ENCODE data around the gene RPGRIP1. TPM values are rescaled to one million over a fixed set of nuclear protein-coding genes. Genes with fewer than 3 reads are reported as not detected.

The RPGRIP1 gene
- polyA plus RNA-seq (2012; ENCODE audit: low read depth, missing spikeins): 0.13 TPM

GRCh38 chr14:21279783-21280182 is at the start of gene RPGRIP1:
Gene RPGRIP1 (plus strand): TSS chr14:21280083. CDS start chr14:21287977, 7,894 bp downstream.
- DNase-seq (ENCODE audit: insufficient read length, low spot score) (no peak), FAIRE-seq (no peak)
- TF ChIP-seq SPI1 (IDR thresholded peaks at IDR 0.05; ENCODE audit: low read depth, low read length): no peak
- TF ChIP-seq PAX5 (IDR thresholded peaks at IDR 0.05; ENCODE audit: insufficient read depth, low read length, severe bottlenecking): no peak
- no peak for TF ChIP-seq POLR2AphosphoS5 (IDR thresholded peaks at IDR 0.05; ENCODE audit: low read depth, low read length)

- FAIRE-seq: peak; percentile 62
- DNase-seq (ENCODE audit: insufficient read length, low spot score): no peak
- TF ChIP-seq SPI1 (IDR thresholded peaks at IDR 0.05; ENCODE audit: low read depth, low read length) (no peak), POLR2AphosphoS5 (IDR thresholded peaks at IDR 0.05; ENCODE audit: low read depth, low read length) (no peak), TAF1 (IDR thresholded peaks at IDR 0.05; ENCODE audit: low read depth, low read length) (no peak), PAX5 (IDR thresholded peaks at IDR 0.05; ENCODE audit: insufficient read depth, low read length, severe bottlenecking) (no peak), POU2F2 (IDR thresholded peaks at IDR 0.05; ENCODE audit: low read depth, low read length) (no peak), POLR2A (IDR thresholded peaks at IDR 0.05; ENCODE audit: low read depth, low read length) (no peak)
Observed at GRCh38 chr14:21231020-21231652, 48.7 kb upstream of the RPGRIP1 start.

DNA sequence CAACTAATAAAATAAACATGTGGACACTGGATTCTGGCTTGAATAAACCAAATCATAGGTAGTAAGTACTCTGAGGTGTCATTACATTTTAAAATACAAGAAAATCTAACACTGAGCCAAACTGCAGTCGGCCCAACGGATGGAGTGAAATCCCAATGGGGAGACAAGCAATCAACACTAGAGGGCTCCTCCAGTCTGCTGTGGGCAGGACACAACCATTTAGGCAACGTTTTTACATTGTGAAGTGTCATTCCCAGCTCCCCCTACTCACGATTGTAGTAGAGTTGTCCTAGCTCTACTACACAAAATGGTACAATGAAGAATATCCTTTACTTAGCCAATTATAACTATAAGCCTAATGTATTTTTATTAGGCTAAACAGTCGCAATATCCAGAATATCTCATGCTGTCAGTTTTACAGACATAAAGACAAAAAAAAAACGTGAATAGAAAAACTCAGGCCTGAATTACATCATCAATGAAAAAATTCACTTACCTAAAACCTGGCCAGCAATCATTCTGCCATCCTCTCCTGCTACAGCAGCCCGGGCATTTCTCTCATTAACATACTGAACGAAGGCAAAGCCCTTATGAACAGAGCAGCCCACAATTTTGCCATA is 46.3 kb upstream of the RPGRIP1 start:
- no peak for DNase-seq (ENCODE audit: insufficient read length, low spot score)
- no peak for FAIRE-seq

GRCh38 chr14:21234112-21234511 is 45.8 kb upstream of the RPGRIP1 start:
- no peak for DNase-seq (ENCODE audit: insufficient read length, low spot score)
- no peak for FAIRE-seq
- TF ChIP-seq POLR2AphosphoS5 (IDR thresholded peaks at IDR 0.05; ENCODE audit: low read depth, low read length): no peak
- TF ChIP-seq POLR2A (IDR thresholded peaks at IDR 0.05; ENCODE audit: low read depth, low read length): no peak
- no peak for TF ChIP-seq TAF1 (IDR thresholded peaks at IDR 0.05; ENCODE audit: low read depth, low read length)
- no peak for TF ChIP-seq POU2F2 (IDR thresholded peaks at IDR 0.05; ENCODE audit: low read depth, low read length)
- TF ChIP-seq SPI1 (IDR thresholded peaks at IDR 0.05; ENCODE audit: low read depth, low read length): no peak
- no peak for TF ChIP-seq PAX5 (IDR thresholded peaks at IDR 0.05; ENCODE audit: insufficient read depth, low read length, severe bottlenecking)

More for the DNA sequence above, 46.3 kb upstream of the RPGRIP1 start:
- TF ChIP-seq TAF1 (IDR thresholded peaks at IDR 0.05; ENCODE audit: low read depth, low read length): no peak
- TF ChIP-seq POLR2A (IDR thresholded peaks at IDR 0.05; ENCODE audit: low read depth, low read length): no peak
- TF ChIP-seq POLR2AphosphoS5 (IDR thresholded peaks at IDR 0.05; ENCODE audit: low read depth, low read length): no peak

- no peak for TF ChIP-seq SPI1 (IDR thresholded peaks at IDR 0.05; ENCODE audit: low read depth, low read length)
- TF ChIP-seq POLR2AphosphoS5 (IDR thresholded peaks at IDR 0.05; ENCODE audit: low read depth, low read length): peak; percentile 40; the same call in 1 of the 2 replicates
- no peak for DNase-seq (ENCODE audit: insufficient read length, low spot score)
- peak; percentile 9 for FAIRE-seq
Observed at GRCh38 chr14:21236948-21237797, 42.7 kb upstream of the RPGRIP1 start.

GRCh38 chr14:21238823-21239518 is 40.9 kb upstream of the RPGRIP1 start:
- DNase-seq (ENCODE audit: insufficient read length, low spot score) (no peak), FAIRE-seq (no peak)
- TF ChIP-seq PAX5 (IDR thresholded peaks at IDR 0.05; ENCODE audit: insufficient read depth, low read length, severe bottlenecking) (no peak), TAF1 (IDR thresholded peaks at IDR 0.05; ENCODE audit: low read depth, low read length) (no peak), POLR2A (IDR thresholded peaks at IDR 0.05; ENCODE audit: low read depth, low read length) (no peak), POU2F2 (IDR thresholded peaks at IDR 0.05; ENCODE audit: low read depth, low read length) (no peak), SPI1 (IDR thresholded peaks at IDR 0.05; ENCODE audit: low read depth, low read length) (no peak), POLR2AphosphoS5 (IDR thresholded peaks at IDR 0.05; ENCODE audit: low read depth, low read length) (no peak; the same call in 1 of the 2 replicates)

- FAIRE-seq: no peak
- no peak for DNase-seq (ENCODE audit: insufficient read length, low spot score)
- no peak for TF ChIP-seq POLR2AphosphoS5 (IDR thresholded peaks at IDR 0.05; ENCODE audit: low read depth, low read length)
- no peak for TF ChIP-seq PAX5 (IDR thresholded peaks at IDR 0.05; ENCODE audit: insufficient read depth, low read length, severe bottlenecking)
- no peak for TF ChIP-seq POLR2A (IDR thresholded peaks at IDR 0.05; ENCODE audit: low read depth, low read length)
- TF ChIP-seq TAF1 (IDR thresholded peaks at IDR 0.05; ENCODE audit: low read depth, low read length): no peak
- no peak for TF ChIP-seq SPI1 (IDR thresholded peaks at IDR 0.05; ENCODE audit: low read depth, low read length)
Observed at GRCh38 chr14:21240417-21240816, 39.5 kb upstream of the RPGRIP1 start.

GRCh38 chr14:21241218-21241819 is 38.6 kb upstream of the RPGRIP1 start:
- FAIRE-seq: no peak
- DNase-seq (ENCODE audit: insufficient read length, low spot score): no peak
- TF ChIP-seq SPI1 (IDR thresholded peaks at IDR 0.05; ENCODE audit: low read depth, low read length) (no peak), POU2F2 (IDR thresholded peaks at IDR 0.05; ENCODE audit: low read depth, low read length) (no peak), PAX5 (IDR thresholded peaks at IDR 0.05; ENCODE audit: insufficient read depth, low read length, severe bottlenecking) (no peak), POLR2A (IDR thresholded peaks at IDR 0.05; ENCODE audit: low read depth, low read length) (no peak), POLR2AphosphoS5 (IDR thresholded peaks at IDR 0.05; ENCODE audit: low read depth, low read length) (no peak), TAF1 (IDR thresholded peaks at IDR 0.05; ENCODE audit: low read depth, low read length) (no peak)

GRCh38 chr14:21244544-21244943 is 35.3 kb upstream of the RPGRIP1 start:
- DNase-seq (ENCODE audit: insufficient read length, low spot score): no peak
- peak; percentile 23 for FAIRE-seq
- TF ChIP-seq TAF1 (IDR thresholded peaks at IDR 0.05; ENCODE audit: low read depth, low read length): no peak
- TF ChIP-seq POU2F2 (IDR thresholded peaks at IDR 0.05; ENCODE audit: low read depth, low read length): no peak
- peak; percentile 75 for TF ChIP-seq POLR2AphosphoS5 (IDR thresholded peaks at IDR 0.05; ENCODE audit: low read depth, low read length)
- TF ChIP-seq POLR2A (IDR thresholded peaks at IDR 0.05; ENCODE audit: low read depth, low read length): peak; percentile 66; the same call in 1 of the 2 replicates
- no peak for TF ChIP-seq SPI1 (IDR thresholded peaks at IDR 0.05; ENCODE audit: low read depth, low read length)
- TF ChIP-seq PAX5 (IDR thresholded peaks at IDR 0.05; ENCODE audit: insufficient read depth, low read length, severe bottlenecking): no peak

Data from GM12891 (cell line).